Measurements from ENCODE around the gene ARL8A.

GRCh38 chr1:202181586-202181985 is 37.0 kb upstream of the ARL8A start:
- TF ChIP-seq CTCF (IDR thresholded peaks at IDR 0.05): no peak
- TF ChIP-seq POLR2A (IDR thresholded peaks at IDR 0.05): no peak

Data from right lobe of liver (tissue), 4 donors.